ENCODE measurements around the gene RAB14. TPM values are rescaled to one million over a fixed set of nuclear protein-coding genes. Genes with fewer than 3 reads are reported as not detected.

Gene RAB14
- total and polyA plus RNA-seq, 2 donors from 2014 or later = 48.0 to 78.6 TPM

GRCh38 chr9:121206516-121207370 lies 5.1 kb upstream of the RAB14 start:
- FAIRE-seq (no peak), DNase-seq (no peak)
- Histone ChIP-seq H3K27me3 (ENCODE audit: control insufficient read depth, insufficient read depth, low read length) (no peaks in the 10 kb centered on the region), H3K9me3 (ENCODE audit: control insufficient read depth in 2 of 3, insufficient read depth in 1 of 3, low read length in 3 of 3) (no peaks in the 10 kb centered on the region), H3K4me3 (ENCODE audit: low read length in 3 of 3) (no peak overlapping the region), H3K9ac (ENCODE audit: low read length in 3 of 3) (no peak overlapping the region), H3K36me3 (ENCODE audit: control insufficient read depth in 2 of 3, insufficient read depth in 3 of 3, low read length in 3 of 3) (no peaks in the 10 kb centered on the region), H3K27ac (ENCODE audit: low read depth in 2 of 2, low read length in 2 of 2) (no peak overlapping the region), H3K4me1 (ENCODE audit: control insufficient read depth in 2 of 3, insufficient read depth in 2 of 3, low read depth in 1 of 3, low read length in 3 of 3) (peaks cover 0 to 3% (median 0%) of the 10 kb centered on the region in 3 donors)
- intact Hi-C loops (cut with DNase I) = no loop called here
- TF ChIP-seq CTCF (IDR thresholded peaks at IDR 0.05; ENCODE audit: borderline replicate concordance, extremely low read depth, insufficient read depth) = no peak

GRCh38 chr9:121204611-121205010 lies 2.9 kb upstream of the RAB14 start:
- no peak for TF ChIP-seq CTCF (IDR thresholded peaks at IDR 0.05; ENCODE audit: borderline replicate concordance, extremely low read depth, insufficient read depth)
- H3K27ac ChIP-seq (ENCODE audit: low read depth in 2 of 2, low read length in 2 of 2) = no peak overlapping the region
- DNase-seq (no peak), FAIRE-seq (no peak)
- no peaks in the 10 kb centered on the region for H3K9me3 ChIP-seq (ENCODE audit: control insufficient read depth in 2 of 3, insufficient read depth in 1 of 3, low read length in 3 of 3)
- H3K4me1 ChIP-seq (ENCODE audit: control insufficient read depth in 2 of 3, insufficient read depth in 2 of 3, low read depth in 1 of 3, low read length in 3 of 3) = peaks cover 0 to 10% (median 8%) of the 10 kb centered on the region in 3 donors
- H3K4me3 ChIP-seq (ENCODE audit: low read length in 3 of 3) = no peak overlapping the region
- no peak overlapping the region for H3K9ac ChIP-seq (ENCODE audit: low read length in 3 of 3)
- no peaks in the 10 kb centered on the region for H3K27me3 ChIP-seq (ENCODE audit: control insufficient read depth, insufficient read depth, low read length)
- intact Hi-C loops (cut with DNase I) = no loop called here
- H3K36me3 ChIP-seq (ENCODE audit: control insufficient read depth in 2 of 3, insufficient read depth in 3 of 3, low read length in 3 of 3) = no peaks in the 10 kb centered on the region

GRCh38 chr9:121204121-121204520 lies 2.5 kb upstream of the RAB14 start:
- Histone ChIP-seq H3K9ac (ENCODE audit: low read length in 3 of 3) (no peak overlapping the region), H3K36me3 (ENCODE audit: control insufficient read depth in 2 of 3, insufficient read depth in 3 of 3, low read length in 3 of 3) (no peaks in the 10 kb centered on the region), H3K4me3 (ENCODE audit: low read length in 3 of 3) (no peak overlapping the region), H3K9me3 (ENCODE audit: control insufficient read depth in 2 of 3, insufficient read depth in 1 of 3, low read length in 3 of 3) (no peaks in the 10 kb centered on the region), H3K4me1 (ENCODE audit: control insufficient read depth in 2 of 3, insufficient read depth in 2 of 3, low read depth in 1 of 3, low read length in 3 of 3) (peaks cover 0 to 12% (median 10%) of the 10 kb centered on the region in 3 donors), H3K27me3 (ENCODE audit: control insufficient read depth, insufficient read depth, low read length) (no peaks in the 10 kb centered on the region), H3K27ac (ENCODE audit: low read depth in 2 of 2, low read length in 2 of 2) (no peak overlapping the region)
- intact Hi-C loops (cut with DNase I) = no loop called here
- FAIRE-seq (no peak), DNase-seq (no peak)
- TF ChIP-seq CTCF (IDR thresholded peaks at IDR 0.05; ENCODE audit: borderline replicate concordance, extremely low read depth, insufficient read depth) = no peak

Data from kidney (tissue), 14 donors.